GM23338 (cell line): Measurements from ENCODE around the gene COL26A1.

Source experiments
- CREB1 ChIP-seq: fragments of 250-450 bp; sonication (Bioruptor Pico); IDR thresholded peaks from 2 replicates; pipeline ENCODE4 v1.5.0; 2020; ENCODE audit warnings: low read depth, mild to moderate bottlenecking, moderate library complexity
- CTCF ChIP-seq, 2 experiments: fragments of 200-600 bp in 1 of 2; sonication (generic) in 1 of 2; conservative IDR thresholded peaks; 2 replicates each; pipeline versions ENCODE4 v1.5.1 to v1.6.1; 2016 to 2017; ENCODE audit warnings: antibody characterized with exemption in 2 of 2, low read depth in 2 of 2, mild to moderate bottlenecking in 2 of 2, moderate library complexity in 1 of 2
- EZH2 ChIP-seq: fragments of 200-600 bp; sonication (generic); IDR thresholded peaks from one replicate; pipeline ENCODE4 v1.8.0; 2017; ENCODE audit warnings: antibody characterized with exemption, mild to moderate bottlenecking, low read depth; ENCODE audit not compliant: unreplicated experiment
- EZH2phosphoT487 ChIP-seq: fragments of 200-600 bp; sonication (generic); IDR thresholded peaks from one replicate; pipeline ENCODE4 v1.8.1; 2018; ENCODE audit warnings: antibody characterized with exemption; ENCODE audit not compliant: unreplicated experiment
- POLR2AphosphoS5 ChIP-seq: IDR thresholded peaks from 2 replicates; pipeline ENCODE4 v1.6.1; 2016; ENCODE audit warnings: antibody characterized with exemption, low read depth
- REST ChIP-seq: IDR thresholded peaks from one replicate; pipeline ENCODE4 v1.6.1; 2018; ENCODE audit warnings: antibody characterized with exemption; ENCODE audit not compliant: unreplicated experiment
- ZNF462 ChIP-seq: fragments of 250-450 bp; sonication (Bioruptor Pico); IDR thresholded peaks from 2 replicates; pipeline ENCODE4 v1.5.0; 2020; ENCODE audit warnings: mild to moderate bottlenecking, moderate library complexity

- TF ChIP-seq CTCF (conservative IDR thresholded peaks at IDR 0.05; ENCODE audit: low read depth in 2 of 2) (no peak), CREB1 (CRISPR knock-in tag) (no peak), EZH2 (no peak), POLR2AphosphoS5 (no peak), REST (no peak), ZNF462 (CRISPR knock-in tag) (no peak), EZH2phosphoT487 (no peak)
Observed at GRCh38 chr7:101386177-101386557, 23.5 kb downstream of the COL26A1 start.
